ENCODE results near the gene ADRA2A. TPM values are rescaled to one million over a fixed set of nuclear protein-coding genes. Genes with fewer than 3 reads are reported as not detected.

Gene ADRA2A
- total RNA-seq, 1 experiment from 2014 or later: not detected

DNA sequence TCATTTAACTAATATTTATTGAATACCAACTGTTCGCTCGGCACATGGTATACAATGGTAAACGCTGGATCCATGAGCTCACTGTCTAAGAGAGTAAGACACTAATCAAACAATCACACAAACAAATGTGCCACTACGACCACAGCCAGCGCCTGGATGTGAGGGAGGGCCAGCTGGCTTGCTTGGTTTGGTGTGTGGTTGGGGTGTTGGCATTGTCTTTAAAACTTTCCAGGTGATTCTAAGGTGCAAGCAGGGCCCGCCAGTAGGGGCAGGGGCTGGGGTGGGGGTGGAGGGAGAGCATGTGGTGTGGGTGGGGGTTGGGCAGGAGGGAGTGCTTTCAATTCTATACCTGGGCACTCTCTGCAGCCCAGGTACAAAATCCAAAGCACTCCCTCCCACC, 31.6 kb downstream of the ADRA2A start:
- H3K79me2 ChIP-seq (ENCODE audit: low read depth): no peaks in the 10 kb centered on the region
- no peaks in the 10 kb centered on the region for H3K9me3 ChIP-seq (ENCODE audit: insufficient read depth, low read depth)
- BruUV-seq (replicated peaks): no TSS peak
- H3K4me2 ChIP-seq: no peak overlapping the region
- no peaks in the 10 kb centered on the region for H3K4me1 ChIP-seq (replicated peaks; ENCODE audit: insufficient read depth)
- TF ChIP-seq, protein P1, sequence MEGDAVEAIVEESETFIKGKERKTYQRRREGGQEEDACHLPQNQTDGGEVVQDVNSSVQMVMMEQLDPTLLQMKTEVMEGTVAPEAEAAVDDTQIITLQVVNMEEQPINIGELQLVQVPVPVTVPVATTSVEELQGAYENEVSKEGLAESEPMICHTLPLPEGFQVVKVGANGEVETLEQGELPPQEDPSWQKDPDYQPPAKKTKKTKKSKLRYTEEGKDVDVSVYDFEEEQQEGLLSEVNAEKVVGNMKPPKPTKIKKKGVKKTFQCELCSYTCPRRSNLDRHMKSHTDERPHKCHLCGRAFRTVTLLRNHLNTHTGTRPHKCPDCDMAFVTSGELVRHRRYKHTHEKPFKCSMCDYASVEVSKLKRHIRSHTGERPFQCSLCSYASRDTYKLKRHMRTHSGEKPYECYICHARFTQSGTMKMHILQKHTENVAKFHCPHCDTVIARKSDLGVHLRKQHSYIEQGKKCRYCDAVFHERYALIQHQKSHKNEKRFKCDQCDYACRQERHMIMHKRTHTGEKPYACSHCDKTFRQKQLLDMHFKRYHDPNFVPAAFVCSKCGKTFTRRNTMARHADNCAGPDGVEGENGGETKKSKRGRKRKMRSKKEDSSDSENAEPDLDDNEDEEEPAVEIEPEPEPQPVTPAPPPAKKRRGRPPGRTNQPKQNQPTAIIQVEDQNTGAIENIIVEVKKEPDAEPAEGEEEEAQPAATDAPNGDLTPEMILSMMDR (conservative IDR thresholded peaks at IDR 0.05): no peak
- H3K27me3 ChIP-seq (ENCODE audit: insufficient read depth, low read depth): no peaks in the 10 kb centered on the region
- no peaks in the 10 kb centered on the region for H3K9me2 ChIP-seq (ENCODE audit: insufficient read depth)
- ChIA-PET CTCF (interaction anchor here (0.7 kb wide), 1 partner anchor 66 kb away, joined by 4 read pairs; no protein-coding TSS in a partner anchor), POLR2A (ENCODE audit: unreplicated experiment) (no interaction called here)
- no peak for DNase-seq
- no peaks in the 10 kb centered on the region for H3F3A ChIP-seq (ENCODE audit: insufficient read depth, low read depth)
- H3K36me3 ChIP-seq (ENCODE audit: low read depth): no peaks in the 10 kb centered on the region
- no peak overlapping the region for H3K27ac ChIP-seq
- H4K20me1 ChIP-seq (ENCODE audit: insufficient read depth): no peaks in the 10 kb centered on the region
- H2AFZ ChIP-seq: no peak overlapping the region
- intact Hi-C loops (cut with micrococcal nuclease; ENCODE audit: unreplicated experiment): no loop called here
- no peak overlapping the region for H3K4me3 ChIP-seq

DNA sequence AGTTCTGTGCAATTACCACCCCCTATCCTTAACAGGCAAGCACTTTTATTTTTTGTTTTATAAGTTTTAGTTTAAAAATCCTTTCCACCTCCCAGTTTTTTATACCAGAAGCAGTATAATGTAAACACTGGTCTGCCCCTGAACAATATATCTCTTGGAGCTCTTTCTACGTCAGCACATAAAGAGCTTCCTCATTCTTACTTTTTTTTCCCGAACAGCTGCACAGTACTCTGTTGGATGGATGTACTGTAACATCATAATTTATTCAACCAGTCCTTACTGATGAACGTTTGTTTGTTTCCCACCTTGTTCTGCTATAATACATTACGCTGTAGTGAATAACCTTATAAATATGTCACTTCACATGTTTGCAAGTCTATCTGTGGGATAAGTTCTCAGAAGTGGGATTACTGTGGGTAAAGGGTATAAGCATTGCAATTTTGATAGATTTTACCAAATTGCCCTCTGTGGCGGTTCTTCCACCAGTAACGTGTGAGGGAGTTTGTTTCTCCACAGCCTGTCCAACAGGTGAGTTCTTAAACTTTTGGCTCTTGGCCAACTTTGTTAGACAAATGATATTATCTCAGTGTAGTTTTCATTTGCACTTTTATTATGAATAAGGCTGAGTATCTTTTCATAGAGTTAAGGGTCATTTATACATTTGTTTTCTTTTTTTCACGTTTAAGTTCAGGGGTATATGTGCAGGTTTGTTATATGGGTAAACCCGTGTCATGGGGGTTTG, 32.8 kb downstream of the ADRA2A start:
- Histone ChIP-seq H3K9me3 (ENCODE audit: insufficient read depth, low read depth) (no peaks in the 10 kb centered on the region), H4K20me1 (ENCODE audit: insufficient read depth) (no peaks in the 10 kb centered on the region), H3K4me1 (replicated peaks; ENCODE audit: insufficient read depth) (no peaks in the 10 kb centered on the region), H3K27ac (no peak overlapping the region), H3K36me3 (ENCODE audit: low read depth) (no peaks in the 10 kb centered on the region), H3K79me2 (ENCODE audit: low read depth) (no peaks in the 10 kb centered on the region), H3K9me2 (ENCODE audit: insufficient read depth) (no peaks in the 10 kb centered on the region), H3K4me2 (no peak overlapping the region), H3K27me3 (ENCODE audit: insufficient read depth, low read depth) (no peaks in the 10 kb centered on the region), H3K4me3 (no peak overlapping the region), H2AFZ (no peak overlapping the region), H3F3A (ENCODE audit: insufficient read depth, low read depth) (no peaks in the 10 kb centered on the region)
- TF ChIP-seq EZH2 (IDR thresholded peaks at IDR 0.05; ENCODE audit: low read depth): no peak
- TF ChIP-seq, protein P1 (conservative IDR thresholded peaks at IDR 0.05): no peak
- intact Hi-C loops (cut with micrococcal nuclease; ENCODE audit: unreplicated experiment): no loop called here
- no TSS peak for BruUV-seq (replicated peaks)
- ChIA-PET CTCF (no interaction called here), POLR2A (ENCODE audit: unreplicated experiment) (no interaction called here)
- no peak for DNase-seq

DNA sequence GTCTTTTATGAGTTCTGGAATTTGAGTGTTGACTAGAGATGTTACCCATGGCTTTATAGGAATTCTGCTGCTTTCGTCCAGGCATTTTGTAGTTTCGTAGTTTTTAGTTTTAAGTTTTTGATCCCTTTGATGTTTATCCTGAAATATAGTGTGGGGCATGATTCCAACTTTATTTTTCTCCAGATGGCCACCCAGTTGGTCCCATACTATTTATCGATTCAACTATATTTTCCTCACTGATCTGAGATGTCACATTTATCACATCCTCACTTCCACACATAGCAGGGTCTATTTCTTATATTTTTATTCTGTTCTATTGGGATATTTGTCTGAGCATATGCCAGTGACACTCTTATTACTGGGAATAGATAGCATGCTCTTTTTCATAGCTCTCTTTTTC, 33.9 kb downstream of the ADRA2A start:
- Histone ChIP-seq H3K4me2 (no peak overlapping the region), H3K79me2 (ENCODE audit: low read depth) (no peaks in the 10 kb centered on the region), H4K20me1 (ENCODE audit: insufficient read depth) (no peaks in the 10 kb centered on the region), H3K27ac (no peak overlapping the region), H3F3A (ENCODE audit: insufficient read depth, low read depth) (no peaks in the 10 kb centered on the region), H3K27me3 (ENCODE audit: insufficient read depth, low read depth) (no peaks in the 10 kb centered on the region), H3K9me3 (ENCODE audit: insufficient read depth, low read depth) (no peaks in the 10 kb centered on the region), H3K9me2 (ENCODE audit: insufficient read depth) (no peaks in the 10 kb centered on the region), H2AFZ (no peak overlapping the region), H3K4me1 (replicated peaks; ENCODE audit: insufficient read depth) (no peaks in the 10 kb centered on the region), H3K4me3 (no peak overlapping the region), H3K36me3 (ENCODE audit: low read depth) (no peaks in the 10 kb centered on the region)
- POLR2A ChIA-PET (ENCODE audit: unreplicated experiment): no interaction called here
- CTCF ChIA-PET: no interaction called here
- BruUV-seq (replicated peaks): no TSS peak
- no peak for DNase-seq
- TF ChIP-seq EZH2 (IDR thresholded peaks at IDR 0.05; ENCODE audit: low read depth): no peak
- TF ChIP-seq, protein P1 (conservative IDR thresholded peaks at IDR 0.05): no peak
- intact Hi-C loops (cut with micrococcal nuclease; ENCODE audit: unreplicated experiment): no loop called here

Data from PC-9 (cell line).